ENCODE data around the gene MAP4K2. TPM values are rescaled to one million over a fixed set of nuclear protein-coding genes. Genes with fewer than 3 reads are reported as not detected.

The MAP4K2 gene
- total RNA-seq, 1 donor from 2014 or later: 25.8 TPM

DNA sequence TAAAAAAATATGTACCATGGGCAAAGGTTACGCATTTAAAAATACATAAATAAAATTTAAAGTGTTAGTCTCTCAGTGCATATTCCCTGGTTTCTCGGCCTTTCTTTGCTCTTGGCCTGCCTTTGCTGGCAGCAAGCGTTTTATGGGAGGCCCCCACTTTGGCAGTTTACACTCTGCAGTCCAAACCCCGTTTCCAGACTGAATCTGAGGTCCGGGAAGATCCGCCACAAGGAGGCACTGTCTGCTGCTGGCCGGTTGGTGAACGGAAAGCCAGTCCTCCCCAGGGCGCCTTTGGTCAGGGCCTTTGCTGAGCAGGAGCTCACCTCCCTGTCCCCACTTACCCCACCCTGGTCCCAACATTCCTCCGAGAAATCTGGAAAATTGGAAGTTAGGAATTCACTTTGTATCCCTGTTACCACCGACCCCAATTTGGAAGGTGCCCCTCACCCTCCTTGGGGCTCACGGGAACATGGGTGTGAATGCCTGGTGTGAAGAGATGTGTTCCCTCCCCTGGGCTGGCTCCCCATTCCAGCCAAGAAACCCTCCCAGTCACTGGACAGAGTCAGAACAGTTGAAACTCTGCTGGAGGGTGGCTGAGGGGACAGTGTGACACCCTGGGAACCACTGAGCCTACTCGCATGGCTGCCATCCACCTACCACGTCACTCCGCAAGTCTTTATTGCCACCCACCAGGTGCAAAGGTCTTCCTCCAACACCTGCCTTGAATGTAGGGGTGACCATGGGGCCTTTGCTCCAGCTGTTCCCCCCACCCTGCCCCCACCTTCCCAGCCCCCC lies 15.3 kb downstream of the MAP4K2 start:
- Mint-ChIP-seq H3K9me3 (no peaks in the 10 kb centered on the region), H3K36me3 (no peaks in the 10 kb centered on the region), H3K4me3 (no peak overlapping the region), H3K27ac (no peak overlapping the region), H3K27me3 (ENCODE audit: low read depth) (no peaks in the 10 kb centered on the region), H3K4me1 (no peaks in the 10 kb centered on the region)
- no peak for DNase-seq (ENCODE audit: low spot score in 2 of 2, unreplicated experiment in 2 of 2)
- TF ChIP-seq, protein P1, sequence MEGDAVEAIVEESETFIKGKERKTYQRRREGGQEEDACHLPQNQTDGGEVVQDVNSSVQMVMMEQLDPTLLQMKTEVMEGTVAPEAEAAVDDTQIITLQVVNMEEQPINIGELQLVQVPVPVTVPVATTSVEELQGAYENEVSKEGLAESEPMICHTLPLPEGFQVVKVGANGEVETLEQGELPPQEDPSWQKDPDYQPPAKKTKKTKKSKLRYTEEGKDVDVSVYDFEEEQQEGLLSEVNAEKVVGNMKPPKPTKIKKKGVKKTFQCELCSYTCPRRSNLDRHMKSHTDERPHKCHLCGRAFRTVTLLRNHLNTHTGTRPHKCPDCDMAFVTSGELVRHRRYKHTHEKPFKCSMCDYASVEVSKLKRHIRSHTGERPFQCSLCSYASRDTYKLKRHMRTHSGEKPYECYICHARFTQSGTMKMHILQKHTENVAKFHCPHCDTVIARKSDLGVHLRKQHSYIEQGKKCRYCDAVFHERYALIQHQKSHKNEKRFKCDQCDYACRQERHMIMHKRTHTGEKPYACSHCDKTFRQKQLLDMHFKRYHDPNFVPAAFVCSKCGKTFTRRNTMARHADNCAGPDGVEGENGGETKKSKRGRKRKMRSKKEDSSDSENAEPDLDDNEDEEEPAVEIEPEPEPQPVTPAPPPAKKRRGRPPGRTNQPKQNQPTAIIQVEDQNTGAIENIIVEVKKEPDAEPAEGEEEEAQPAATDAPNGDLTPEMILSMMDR (IDR thresholded peaks at IDR 0.05; ENCODE audit: unreplicated experiment): peak; percentile 58

DNA sequence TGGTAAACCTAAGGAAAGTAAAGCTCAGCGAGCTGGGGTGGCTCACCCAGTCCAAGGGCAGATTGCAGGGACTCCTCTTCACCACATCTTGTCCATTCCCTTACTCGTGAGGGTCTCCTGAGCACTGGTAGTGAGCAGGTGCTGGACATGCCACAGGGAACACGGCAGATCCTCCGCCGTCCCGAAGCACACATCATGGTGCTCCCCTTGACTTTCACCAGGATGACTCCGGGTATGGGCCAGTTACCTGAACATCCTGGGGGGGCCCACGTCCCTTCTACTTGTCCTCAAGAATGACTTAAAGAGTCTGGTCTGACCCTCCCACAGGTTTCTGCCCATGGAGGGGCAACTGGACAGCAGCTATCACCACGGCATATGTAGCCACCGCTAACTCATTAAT lies 16.7 kb downstream of the MAP4K2 start:
- no peaks in the 10 kb centered on the region for H3K36me3 Mint-ChIP-seq
- TF ChIP-seq, protein P1 (IDR thresholded peaks at IDR 0.05; ENCODE audit: unreplicated experiment): no peak
- no peaks in the 10 kb centered on the region for H3K9me3 Mint-ChIP-seq
- no peaks in the 10 kb centered on the region for H3K27me3 Mint-ChIP-seq (ENCODE audit: low read depth)
- DNase-seq (ENCODE audit: low spot score in 2 of 2, unreplicated experiment in 2 of 2): no peak
- no peak overlapping the region for H3K4me3 Mint-ChIP-seq
- no peak overlapping the region for H3K27ac Mint-ChIP-seq
- H3K4me1 Mint-ChIP-seq: no peaks in the 10 kb centered on the region

DNA sequence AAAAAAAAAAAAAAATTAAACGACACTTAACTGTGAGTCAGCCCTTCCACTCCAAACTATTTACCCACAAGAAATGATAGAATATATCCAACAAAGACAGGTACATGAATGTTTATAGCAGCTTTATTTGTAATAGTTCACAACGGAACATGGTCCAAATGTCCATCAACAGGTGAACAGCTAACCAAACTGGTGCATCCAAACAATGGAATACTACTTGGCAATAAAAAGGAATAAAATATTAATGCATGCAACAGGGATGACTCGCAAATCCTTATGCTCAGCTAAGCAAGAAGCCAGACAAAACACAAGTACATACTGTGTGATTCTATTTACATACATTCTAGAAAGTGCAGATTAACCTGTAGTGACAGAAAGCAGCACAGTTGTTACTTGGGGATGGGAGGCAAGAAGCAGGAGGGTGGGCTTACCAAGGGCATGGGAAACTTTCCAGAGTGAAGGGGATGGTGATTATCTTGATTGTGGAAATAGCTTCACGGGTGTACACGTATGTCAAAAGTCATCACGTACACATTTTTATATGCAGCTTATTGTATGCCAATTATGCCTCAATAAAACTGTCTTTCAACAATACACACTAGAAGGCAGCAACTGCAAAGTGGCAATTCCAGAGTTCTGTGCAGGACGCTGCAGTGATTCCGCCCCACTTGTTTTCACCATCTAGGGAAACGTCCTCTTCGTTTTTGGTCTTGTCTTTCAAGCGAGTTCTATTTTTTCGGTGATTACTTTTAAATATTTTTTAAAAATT lies 18.0 kb downstream of the MAP4K2 start:
- DNase-seq (ENCODE audit: low spot score in 2 of 2, unreplicated experiment in 2 of 2): no peak
- Mint-ChIP-seq H3K27me3 (ENCODE audit: low read depth) (no peaks in the 10 kb centered on the region), H3K4me3 (no peak overlapping the region), H3K36me3 (peaks cover 2% of the 10 kb centered on the region), H3K27ac (no peak overlapping the region), H3K4me1 (no peaks in the 10 kb centered on the region), H3K9me3 (no peaks in the 10 kb centered on the region)
- TF ChIP-seq, protein P1 (IDR thresholded peaks at IDR 0.05; ENCODE audit: unreplicated experiment): no peak

DNA sequence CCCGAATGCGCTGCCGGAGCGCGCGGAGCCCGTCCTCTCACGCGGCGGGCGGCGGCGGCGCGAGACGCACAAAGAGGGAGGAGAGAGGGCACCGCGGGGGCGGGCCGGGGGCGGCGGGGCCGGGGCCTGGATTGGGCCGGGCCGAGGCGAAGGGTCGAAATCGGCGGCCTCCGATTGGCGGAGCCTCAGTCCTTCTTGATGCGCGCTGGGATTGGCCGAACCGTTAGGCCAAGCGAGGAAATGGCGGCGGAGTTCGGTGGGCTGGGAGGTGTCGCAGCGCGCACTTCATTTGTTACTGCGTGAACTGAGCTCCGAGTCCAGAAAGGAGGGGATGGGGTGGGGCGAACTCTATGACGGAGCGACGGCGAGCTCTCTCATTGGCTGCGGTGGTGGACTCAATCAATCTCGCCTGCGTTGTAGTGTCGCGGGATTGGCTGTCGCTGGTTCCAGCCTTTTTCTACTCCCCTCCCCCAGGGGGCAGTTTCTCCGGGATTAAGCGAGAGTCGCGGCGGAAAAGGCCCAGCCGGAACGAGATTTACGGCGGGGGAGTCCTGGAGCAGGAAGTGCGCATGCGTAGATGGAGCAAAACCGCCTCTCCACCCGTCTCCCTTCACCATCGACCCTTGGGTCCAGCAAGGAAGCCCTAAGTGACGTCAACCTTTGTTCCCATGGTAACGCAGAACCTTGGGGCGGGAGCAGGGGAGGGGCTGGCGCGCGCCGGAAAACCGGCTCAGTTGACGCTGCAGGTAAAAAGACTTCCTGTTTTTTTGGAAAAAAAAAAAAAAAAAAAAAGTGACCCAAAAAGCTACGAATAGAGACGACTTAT lies 24.3 kb downstream of the MAP4K2 start, which contains the start of gene SF1:
TSS of gene SF1 (minus strand) at position 70 of the 826 bp plus-strand sequence. CDS start 150 bp downstream, outside the sequence.
- Mint-ChIP-seq H3K9me3 (no peaks in the 10 kb centered on the region), H3K27me3 (ENCODE audit: low read depth) (no peaks in the 10 kb centered on the region), H3K27ac (peak within 1 kb of the TSS; percentile 99), H3K4me3 (peak within 1 kb of the TSS; percentile 85), H3K36me3 (peaks cover 25% of the 10 kb centered on the region), H3K4me1 (peaks cover 29% of the 10 kb centered on the region)
- TF ChIP-seq, protein P1 (IDR thresholded peaks at IDR 0.05; ENCODE audit: unreplicated experiment): no peak
- DNase-seq (ENCODE audit: low spot score in 2 of 2, unreplicated experiment in 2 of 2): peak; percentile 98

DNA sequence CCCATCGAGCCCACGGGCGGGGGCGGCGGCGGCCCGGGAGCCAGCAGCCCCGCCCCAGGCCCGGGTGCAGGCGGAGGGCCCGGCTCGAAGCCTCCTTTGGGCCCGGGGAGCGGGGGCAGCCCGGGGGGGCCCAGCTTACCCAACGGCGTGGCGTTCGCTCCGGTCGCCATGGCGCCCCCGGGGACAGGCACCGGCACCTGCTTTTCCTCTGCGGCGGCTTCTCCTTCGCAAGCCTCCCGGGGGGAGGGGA lies 24.9 kb downstream of the MAP4K2 start:
- TF ChIP-seq, protein P1 (IDR thresholded peaks at IDR 0.05; ENCODE audit: unreplicated experiment): no peak
- no peaks in the 10 kb centered on the region for H3K27me3 Mint-ChIP-seq (ENCODE audit: low read depth)
- H3K9me3 Mint-ChIP-seq: no peaks in the 10 kb centered on the region
- peaks cover 29% of the 10 kb centered on the region for H3K4me1 Mint-ChIP-seq
- H3K36me3 Mint-ChIP-seq: peaks cover 31% of the 10 kb centered on the region
- H3K27ac Mint-ChIP-seq: peak overlapping the region; percentile 99
- no peak for DNase-seq (ENCODE audit: low spot score in 2 of 2, unreplicated experiment in 2 of 2)
- H3K4me3 Mint-ChIP-seq: peak overlapping the region; percentile 85

All from mesothelial cell of epicardium (in vitro differentiated cells).